ENCODE results near the gene CCDC33.

GRCh38 chr15:74257105-74257504 lies 21.0 kb downstream of the CCDC33 start:
- TF ChIP-seq CTCF (IDR thresholded peaks at IDR 0.05) (no peak), REST (IDR thresholded peaks at IDR 0.05; ENCODE audit: insufficient read depth in 1 of 2, low read depth in 2 of 2, low read length in 1 of 2) (no peak)

Data from Panc1 (cell line).